GM13976 (cell line): ENCODE results near the gene PXK.

ENCODE experiments used
- DNase-seq: peaks from one replicate; pipeline ENCODE4 v3.0.0; 2012; ENCODE audit warnings: low spot score
- in situ Hi-C: fragments of 300-500 bp; cut with MboI; formaldehyde crosslinking; loops from one replicate; pipeline ENCODE4 v1.12.0; 2022; ENCODE audit warnings: low sequenced_read_pairs, mixed read lengths, inconsistent platforms; ENCODE audit not compliant: unreplicated experiment
- TF ChIP-seq, protein P1 (sequence below): IDR thresholded peaks from 2 replicates; pipeline ENCODE4 v1.5.1; 2012; ENCODE audit warnings: borderline replicate concordance, mild to moderate bottlenecking; ENCODE audit not compliant: insufficient read depth; ENCODE audit errors: extremely low read depth, missing control alignments, control extremely low read depth

Gene PXK

DNA sequence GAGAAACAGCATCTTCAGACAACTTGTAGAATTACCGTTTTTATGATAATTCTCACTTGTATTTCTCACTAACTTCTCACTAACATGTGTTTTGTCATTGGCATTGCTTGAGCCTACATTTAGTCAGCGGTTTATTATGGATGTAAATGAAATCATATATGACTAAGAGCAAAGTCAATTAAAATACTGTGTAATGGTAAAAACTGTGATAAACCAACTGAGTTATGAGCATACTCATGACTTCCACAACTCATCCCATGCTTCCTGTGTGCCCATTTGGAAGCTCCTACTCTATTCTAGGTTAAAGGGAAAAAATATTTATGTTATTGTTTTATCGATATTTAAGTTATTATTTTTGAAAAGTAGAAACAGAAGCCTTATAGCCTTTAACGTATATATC, 12.8 kb downstream of the PXK start:
- DNase-seq: no peak
- in situ Hi-C loops: no loop called here
- TF ChIP-seq, protein P1, sequence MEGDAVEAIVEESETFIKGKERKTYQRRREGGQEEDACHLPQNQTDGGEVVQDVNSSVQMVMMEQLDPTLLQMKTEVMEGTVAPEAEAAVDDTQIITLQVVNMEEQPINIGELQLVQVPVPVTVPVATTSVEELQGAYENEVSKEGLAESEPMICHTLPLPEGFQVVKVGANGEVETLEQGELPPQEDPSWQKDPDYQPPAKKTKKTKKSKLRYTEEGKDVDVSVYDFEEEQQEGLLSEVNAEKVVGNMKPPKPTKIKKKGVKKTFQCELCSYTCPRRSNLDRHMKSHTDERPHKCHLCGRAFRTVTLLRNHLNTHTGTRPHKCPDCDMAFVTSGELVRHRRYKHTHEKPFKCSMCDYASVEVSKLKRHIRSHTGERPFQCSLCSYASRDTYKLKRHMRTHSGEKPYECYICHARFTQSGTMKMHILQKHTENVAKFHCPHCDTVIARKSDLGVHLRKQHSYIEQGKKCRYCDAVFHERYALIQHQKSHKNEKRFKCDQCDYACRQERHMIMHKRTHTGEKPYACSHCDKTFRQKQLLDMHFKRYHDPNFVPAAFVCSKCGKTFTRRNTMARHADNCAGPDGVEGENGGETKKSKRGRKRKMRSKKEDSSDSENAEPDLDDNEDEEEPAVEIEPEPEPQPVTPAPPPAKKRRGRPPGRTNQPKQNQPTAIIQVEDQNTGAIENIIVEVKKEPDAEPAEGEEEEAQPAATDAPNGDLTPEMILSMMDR: no peak

DNA sequence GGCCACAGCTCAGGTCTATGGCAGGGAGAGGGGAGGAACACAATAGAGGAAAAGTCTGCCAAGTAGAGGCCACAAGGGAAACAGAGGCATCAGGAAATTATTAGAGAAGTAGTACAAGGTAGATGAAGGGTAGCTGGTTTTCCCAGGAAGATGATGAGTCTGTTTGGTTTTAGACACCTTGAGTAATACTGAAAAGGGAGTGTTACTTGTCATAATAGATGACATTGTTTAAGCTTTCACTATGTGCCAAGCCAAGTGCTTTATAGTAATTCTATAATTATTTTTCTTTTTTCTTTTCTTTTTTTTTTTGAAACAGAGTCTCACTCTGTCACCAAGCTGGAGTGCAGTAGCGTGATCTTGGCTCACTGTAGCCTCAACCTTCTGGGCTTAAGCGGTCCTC, 13.7 kb downstream of the PXK start:
- no peak for DNase-seq
- in situ Hi-C loops: no loop called here
- TF ChIP-seq, protein P1: no peak

DNA sequence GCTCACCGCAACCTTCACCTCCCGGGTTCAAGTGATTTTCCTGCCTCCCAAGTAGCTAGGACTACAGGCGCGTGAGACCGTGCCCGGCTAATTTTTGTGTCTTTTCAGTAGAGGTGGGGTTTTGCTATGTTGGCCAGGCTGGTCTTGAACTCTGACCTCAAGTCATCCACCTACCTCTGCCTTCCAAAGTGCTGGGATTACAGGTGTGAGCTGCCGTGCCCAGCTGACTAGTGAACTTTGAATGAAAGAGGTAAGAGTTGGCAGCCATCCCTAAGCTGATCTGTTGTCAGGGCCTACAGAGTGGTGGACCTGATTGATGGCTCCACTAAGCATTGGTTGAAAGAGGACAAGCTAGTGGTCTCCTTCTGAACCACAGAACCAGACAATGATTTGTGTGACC, 15.3 kb downstream of the PXK start:
- TF ChIP-seq, protein P1: no peak
- in situ Hi-C loops: no loop called here
- no peak for DNase-seq

DNA sequence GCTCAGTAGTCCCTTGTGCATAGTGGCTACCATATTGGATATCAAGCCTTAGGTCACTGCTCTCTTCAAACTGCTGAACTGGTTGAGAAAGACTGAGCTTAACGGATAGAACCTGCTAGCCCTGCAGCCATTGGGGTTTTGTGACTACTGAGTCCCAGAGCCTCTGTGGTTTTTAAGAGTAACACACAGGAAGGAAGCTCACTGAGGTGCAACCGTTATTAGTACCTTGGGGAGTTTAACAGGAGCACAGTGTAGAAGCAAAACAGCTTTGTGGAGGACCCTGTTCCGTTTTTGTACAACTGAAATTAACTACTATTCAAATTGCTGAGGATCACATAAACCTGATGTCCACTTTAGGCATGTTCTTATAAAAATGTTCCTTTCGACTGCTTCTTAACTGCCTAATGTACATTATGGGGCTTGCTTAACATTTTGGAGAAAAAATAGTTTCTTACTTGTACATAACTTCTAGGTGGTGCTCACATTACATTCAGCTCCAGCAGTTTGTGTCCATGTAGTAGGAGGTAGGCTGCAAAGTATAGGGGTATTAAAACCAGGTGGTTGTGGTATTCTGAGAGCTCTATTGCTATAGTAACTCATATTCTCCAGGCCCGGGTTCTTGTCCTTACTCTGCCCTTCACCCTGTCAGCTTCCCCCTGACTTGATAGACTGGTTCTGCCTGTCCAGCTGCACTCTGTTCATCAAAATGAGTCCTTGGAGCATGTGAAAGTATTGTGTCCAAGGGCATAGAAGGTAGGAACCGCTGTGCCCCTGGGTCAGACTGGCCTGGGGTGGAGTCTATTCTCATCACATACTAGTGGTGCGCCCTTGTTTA, 17.3 kb downstream of the PXK start:
- DNase-seq: peak; percentile 68
- TF ChIP-seq, protein P1: no peak
- in situ Hi-C loops: no loop called here

DNA sequence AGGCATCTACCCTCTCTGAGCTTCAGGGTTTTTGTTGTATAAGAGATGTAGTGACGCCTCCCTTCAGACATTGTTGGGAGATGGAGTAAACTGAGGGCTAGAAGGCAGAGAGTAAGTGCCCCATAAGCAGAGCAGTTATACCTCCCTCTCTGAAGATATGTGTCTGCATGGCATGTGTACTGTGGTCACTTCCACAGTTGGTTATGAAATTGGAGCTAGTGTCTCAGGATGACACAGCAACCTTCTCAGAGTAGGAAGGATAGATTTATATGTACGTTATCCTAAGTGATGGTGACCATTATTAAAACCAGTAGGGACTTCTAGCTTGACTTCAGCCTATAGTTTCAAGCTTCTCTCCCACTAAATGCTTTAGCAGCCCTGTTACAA, 17.9 kb downstream of the PXK start:
- in situ Hi-C loops: no loop called here
- TF ChIP-seq, protein P1: no peak
- DNase-seq: no peak

DNA sequence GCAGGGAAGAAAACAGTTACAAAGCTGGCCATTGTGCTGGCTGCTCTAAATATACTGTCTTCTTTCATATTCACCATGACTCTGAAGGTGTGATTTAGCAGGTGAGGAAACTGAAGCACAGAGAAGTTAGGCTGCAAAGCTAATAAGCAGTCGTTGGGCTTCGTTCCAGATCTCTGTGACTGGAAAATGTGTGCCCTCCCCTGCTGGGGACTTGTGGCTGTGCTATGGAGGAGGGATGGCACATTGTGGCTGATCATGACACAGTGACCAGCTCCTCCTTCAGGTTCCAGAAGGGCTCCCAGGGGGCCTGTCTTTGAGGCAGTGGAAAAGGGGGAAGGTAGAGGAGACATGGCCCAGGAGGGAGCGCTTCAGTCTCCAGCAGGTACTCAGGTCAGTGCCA, 19.2 kb downstream of the PXK start:
- no peak for DNase-seq
- TF ChIP-seq, protein P1: no peak
- in situ Hi-C loops: no loop called here
